NCI-H774 (cell line): ENCODE results near the gene FADD.
A peak's percentile ranks its signal among the peaks of the same experiment; 100 is the strongest.
"Not testable (repeated sequence)": the region's sequence is repeated elsewhere in the genome, so short reads cannot be mapped to it uniquely, and the experiment has no call there.

Experiments
- DNase-seq: peaks from one replicate; lab custom pipeline; 2025; lab: John Stamatoyannopoulos, UW

Gene FADD

DNA sequence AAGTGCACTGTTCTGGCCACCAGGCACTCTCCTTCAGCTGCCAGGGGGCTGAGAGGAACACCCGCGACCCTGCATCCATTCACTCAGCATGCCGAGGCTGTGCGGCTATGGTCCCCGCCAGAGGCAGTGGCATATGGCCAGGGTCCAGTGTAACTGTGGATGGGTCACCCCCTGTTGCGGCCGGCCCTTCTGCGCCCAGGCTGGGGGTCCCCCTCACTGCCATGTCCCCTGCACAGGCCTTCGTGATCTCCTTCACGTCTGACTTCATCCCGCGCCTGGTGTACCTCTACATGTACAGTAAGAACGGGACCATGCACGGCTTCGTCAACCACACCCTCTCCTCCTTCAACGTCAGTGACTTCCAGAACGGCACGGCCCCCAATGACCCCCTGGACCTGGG lies 20.8 kb upstream of the FADD start:
- DNase-seq, result no peak

DNA sequence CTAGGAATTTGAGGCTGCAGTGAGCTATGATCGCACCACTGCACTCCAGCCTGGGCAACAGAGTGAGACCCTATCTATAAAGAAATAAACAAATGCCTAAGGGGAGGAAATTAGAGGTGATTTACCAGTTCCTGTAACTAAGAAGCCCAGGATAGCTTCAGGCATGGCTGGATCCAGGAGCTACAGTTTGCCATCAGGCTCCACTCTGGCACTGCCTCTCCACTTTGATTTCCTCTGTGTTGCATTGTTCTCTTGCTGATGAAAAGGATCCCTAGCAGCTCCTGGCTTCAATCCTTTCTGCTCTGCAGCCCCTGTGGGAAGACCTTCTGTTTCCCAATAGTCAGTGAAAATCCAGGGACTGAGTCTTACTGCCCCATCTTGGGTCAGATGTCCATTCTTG lies 20.1 kb upstream of the FADD start:
- no peak for DNase-seq

DNA sequence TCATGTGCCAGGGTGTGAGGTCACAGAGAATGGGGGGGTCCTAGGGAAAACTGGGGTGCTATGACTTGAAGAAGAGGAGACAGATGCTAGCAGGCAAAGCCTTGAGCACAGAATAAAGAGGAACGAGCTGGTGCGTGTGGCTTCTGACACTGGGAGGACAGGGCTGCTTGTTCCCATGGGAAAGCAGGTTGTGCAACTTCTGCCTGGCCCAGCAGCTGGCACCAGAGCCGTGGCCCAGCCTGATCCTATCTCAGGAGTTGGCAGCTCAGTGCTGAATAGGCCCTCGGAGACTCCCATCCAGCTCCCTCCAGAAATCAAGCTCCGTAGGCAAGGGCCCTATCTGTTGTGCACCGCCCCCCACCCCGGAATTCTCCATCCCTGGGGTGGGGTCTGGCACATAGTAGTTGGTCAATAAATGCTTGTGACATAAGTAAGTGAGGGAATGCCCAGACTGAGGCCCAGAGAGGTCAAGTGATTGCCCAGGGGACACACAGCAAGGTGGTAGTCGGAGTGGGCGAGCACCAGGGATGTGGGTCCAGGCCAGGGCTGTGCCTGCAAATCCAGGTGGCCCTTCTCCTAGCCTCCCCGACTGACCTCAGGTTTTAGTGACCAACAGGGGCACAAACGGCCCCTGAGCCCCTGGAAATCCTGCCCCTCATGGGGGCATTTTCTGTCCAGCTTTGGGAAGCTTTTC lies 19.5 kb upstream of the FADD start:
- DNase-seq, result no peak

DNA sequence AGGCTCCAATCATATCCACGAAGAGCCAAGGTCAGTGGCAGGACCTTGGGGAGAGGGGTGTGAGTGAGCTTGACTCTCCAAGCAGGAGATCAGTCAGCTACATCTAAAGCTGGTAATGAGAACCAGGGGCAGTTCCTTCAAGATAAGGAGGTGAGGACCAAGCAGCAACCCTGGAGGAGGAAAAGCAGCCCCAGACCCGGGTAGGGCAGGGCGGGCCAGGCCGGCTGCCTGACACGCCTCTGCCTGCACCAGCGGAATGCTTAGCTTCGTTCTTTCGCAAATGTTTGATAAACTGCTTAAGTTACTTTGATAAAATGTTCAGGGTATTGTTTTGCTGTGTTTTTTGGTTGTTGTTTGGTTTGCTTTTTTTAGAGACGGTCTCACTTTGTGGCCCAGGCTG lies 18.7 kb upstream of the FADD start:
- no peak for DNase-seq

DNA sequence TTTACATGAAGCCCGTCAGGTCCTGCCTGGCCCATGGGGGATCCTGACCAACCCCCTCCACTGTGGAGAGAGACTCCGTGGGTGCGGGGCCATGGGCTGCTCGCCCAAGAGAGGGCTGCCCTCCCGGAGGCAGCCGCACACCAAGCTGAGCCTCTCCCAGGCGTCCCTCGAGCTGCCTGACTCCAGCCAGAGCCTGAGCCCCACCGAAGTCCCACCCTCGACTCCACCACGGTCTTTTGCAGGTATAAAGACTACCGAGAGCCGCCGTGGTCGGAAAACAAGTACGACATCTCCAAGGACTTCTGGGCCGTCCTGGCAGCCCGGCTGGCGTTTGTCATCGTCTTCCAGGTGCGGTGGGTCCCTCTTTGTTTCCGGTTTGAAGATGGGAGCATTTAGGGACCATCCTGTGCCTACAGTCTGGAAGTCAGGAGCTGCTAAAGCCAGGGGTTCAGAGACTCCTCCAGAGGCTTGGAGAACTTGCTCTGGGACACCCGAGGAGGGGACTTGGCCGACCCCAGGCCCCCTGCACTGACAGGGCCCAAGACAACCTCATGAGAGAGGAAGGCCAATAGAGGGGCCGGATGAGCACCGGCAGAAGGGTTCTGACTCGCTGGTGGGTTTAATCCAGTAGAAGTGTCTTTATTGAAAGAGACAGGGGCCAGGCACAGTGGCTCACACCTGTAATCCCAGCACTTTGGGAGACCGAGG lies 17.6 kb upstream of the FADD start:
- no peak for DNase-seq

DNA sequence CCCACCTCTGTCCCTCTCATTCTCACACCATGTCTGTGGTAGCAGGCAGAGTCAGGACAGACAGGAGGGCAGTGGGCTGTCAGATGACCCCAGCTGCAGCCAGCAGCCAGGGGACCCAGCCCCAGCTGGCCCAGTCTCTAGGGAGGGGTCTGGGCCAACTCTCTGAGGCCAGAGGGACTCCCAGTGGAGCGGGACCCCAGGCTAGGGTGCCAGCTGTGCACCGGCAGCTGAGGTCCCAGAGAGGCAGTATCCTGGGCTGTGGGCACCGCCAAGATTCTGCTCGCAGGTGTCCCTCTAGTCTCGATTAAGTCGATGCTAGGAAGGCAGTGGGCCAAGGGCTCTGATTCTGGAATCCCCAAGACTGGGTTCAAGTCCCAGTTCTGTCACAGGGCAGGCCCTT lies 16.7 kb upstream of the FADD start:
- no peak for DNase-seq

DNA sequence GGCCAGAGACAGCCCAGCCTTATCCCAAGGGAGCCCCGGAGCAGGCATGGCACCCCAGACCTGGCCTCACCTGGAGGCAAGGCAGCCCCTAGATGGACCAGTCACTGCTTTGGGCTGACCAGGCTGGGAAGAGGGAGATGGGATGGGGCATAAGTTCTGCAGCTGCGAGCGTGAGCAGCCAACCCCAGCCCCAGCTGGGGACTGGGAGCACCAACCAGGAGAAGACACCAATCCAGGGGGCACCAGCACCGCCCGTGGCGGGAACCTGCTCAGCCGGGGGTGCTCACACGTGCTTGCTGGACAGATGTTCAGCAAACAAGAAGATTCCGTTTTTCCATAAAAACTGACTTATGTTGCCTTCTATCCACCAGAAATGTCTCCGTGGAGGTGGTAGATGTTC lies 16.2 kb upstream of the FADD start:
- no peak for DNase-seq

DNA sequence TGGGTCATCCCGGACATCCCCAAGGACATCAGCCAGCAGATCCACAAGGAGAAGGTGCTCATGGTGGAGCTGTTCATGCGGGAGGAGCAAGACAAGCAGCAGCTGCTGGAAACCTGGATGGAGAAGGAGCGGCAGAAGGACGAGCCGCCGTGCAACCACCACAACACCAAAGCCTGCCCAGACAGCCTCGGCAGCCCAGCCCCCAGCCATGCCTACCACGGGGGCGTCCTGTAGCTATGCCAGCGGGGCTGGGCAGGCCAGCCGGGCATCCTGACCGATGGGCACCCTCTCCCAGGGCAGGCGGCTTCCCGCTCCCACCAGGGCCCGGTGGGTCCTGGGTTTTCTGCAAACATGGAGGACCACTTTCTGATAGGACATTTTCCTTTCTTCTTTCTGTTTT lies 15.3 kb upstream of the FADD start:
- DNase-seq, result no peak

DNA sequence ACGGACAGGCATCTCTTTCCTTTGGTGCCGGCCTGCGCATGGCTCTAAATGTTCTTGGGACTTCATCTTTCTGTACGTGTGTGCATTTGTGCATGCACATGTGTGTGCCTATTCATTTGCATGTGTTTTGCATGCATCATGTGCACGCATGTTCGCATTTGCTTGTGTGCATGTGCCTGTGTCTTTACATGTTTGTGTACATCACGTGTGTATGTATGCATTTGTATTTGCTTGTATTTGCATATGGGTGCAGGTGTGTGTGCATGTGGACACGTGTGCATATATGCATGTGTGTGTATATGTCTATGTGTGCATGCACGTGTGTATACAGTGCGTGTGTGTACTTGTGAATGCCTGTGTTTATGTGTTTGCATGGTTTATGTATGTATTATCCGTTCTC lies 13.5 kb upstream of the FADD start:
- no peak for DNase-seq

DNA sequence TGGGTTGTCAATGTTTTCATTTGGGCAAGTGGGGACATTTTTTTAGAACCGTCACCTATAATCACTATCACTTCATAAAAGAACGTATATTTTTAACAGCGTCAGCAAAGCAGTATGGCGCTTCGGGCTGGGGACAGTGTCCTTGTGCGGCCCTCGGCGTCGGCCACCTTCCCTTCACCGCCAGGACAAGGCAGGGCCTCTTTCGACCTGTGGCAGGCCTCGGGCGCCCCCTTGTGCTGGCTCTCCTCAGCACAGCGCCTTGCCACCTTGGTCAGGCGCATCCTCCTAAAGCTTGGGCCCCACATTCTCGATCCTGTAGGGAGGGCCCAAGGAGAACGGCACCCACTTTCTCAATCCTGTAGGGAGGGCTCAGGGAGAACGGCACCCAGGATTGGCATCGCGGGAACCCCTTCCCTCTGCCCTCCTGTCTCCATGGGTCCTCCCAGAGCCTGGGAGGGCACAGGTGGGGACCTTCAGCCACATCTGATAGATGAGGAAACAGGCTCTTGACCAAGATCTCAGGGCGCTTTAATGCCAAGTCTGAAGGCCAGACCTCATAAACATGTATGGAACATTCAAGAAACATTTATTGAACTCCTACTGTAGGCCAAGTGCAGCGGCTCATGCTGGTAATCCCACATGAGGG lies 11.5 kb upstream of the FADD start:
- peak; percentile 53 for DNase-seq

DNA sequence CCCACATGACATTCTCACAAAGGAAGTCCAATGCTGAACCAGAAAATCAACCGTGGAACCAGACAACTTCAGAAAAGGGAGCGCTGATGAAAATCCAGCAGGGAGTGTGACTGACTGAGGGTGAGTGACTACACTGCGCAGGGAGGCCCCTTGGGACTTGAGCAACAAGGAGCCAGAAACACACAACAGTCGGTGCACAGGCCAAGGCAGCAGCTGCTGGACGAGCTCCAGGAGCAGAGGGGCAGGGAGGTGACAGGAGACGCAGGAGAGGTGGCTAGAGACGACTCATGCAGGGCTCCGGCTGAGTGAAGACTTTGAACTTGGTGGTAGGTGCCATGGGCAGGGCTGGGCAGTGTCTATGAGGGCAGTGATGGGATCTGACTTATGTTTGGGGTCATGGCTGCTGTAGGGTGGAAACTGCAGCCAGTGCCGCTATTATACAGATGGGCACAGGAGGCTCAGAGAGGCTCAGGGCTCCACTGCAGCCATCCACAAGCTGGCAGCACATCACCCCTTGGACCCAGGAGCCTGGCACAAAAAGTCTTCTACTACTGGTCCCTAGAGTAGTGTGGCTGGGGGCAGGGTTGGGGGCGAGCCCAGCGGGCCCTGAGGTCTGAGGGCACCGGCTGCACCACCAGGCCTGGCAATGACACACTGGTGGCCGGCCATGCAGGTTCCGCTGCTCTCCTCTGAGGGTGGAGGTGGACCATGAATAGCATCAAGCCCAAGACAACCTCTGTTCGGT lies 10.3 kb upstream of the FADD start:
- DNase-seq, result no peak

DNA sequence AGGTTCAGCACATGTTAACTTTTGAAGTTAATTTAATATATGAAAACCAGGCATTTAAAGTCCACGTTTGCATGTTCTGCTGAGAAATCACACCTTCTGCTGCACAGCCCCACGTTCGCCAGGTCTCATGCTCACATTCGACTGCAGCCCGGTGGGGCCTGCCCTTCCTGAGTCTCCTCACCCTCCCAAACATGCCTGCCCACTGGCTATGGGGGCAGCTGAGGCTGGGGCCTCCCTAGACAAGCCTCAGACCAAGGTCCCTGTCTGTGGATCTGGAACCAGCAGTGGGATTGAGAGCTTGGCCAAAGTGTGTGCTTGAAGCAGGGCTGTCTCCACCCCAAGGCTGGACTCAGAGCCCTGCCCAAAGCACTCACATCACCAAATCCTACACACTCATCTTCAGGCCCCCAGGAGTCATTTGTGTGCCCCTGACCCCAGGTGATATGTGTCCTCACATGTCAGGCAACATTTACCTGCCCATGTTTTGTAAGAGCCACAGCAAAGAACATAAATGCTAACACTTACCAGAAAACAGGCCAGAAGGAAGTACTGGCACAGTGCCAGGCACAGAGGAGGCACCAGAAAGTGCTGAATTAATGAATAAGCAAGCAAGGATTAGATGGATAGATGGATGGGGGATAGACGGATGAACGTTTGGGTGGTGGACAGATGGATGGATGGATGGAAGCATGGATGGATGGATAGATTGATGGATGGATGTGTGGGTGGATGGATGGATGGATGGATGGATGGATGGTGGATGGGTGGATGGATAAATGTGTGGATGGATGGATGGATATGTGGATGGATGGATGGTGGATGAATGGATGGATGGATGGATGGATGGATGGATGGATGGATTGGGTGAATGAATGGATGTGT lies 9.4 kb upstream of the FADD start:
- DNase-seq, result no peak

DNA sequence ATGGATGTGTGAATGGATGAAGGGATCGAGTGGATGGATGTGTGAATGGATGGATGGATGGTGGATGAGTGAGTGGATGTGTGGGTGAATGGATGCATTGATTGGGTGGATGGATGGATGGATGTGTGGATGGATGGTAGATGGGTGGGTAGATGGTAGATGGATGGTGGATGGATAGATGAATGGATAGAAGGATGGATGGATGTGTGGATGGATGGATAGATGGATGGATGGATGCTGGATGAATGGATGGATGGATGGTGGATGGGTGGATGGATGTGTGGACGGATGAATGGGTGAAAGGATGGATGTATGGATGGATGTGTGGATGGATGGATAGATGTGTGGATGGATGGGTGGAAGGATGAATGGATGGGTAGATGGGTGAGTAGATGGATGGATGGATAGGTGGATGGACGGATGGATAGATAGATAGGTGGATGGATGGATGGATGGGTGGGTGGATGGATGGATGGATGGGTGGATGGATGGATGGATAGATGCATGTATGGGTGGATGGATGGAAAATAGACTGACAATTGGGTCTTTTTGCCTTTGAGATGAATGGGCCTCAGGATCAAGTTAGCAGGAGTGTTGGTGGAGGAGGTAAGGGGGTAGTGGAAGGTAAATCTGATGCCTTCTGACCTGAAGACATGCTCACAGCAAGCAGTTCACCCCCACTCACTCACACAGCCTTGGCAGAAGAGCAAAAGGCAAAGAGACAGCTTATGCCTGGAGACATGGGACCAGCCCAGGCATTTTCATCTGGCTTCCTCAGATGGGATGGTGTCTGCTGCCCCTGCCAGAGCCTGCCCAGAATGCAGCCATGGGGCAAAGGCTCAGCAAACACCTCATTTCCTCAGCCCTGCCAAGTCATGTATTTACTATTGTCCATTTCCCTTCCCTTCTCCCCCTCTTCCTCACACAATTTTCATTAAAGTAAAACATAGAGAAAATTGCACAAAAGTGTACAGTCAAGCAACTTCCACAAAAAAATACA lies 8.0 kb upstream of the FADD start:
- no peak for DNase-seq

DNA sequence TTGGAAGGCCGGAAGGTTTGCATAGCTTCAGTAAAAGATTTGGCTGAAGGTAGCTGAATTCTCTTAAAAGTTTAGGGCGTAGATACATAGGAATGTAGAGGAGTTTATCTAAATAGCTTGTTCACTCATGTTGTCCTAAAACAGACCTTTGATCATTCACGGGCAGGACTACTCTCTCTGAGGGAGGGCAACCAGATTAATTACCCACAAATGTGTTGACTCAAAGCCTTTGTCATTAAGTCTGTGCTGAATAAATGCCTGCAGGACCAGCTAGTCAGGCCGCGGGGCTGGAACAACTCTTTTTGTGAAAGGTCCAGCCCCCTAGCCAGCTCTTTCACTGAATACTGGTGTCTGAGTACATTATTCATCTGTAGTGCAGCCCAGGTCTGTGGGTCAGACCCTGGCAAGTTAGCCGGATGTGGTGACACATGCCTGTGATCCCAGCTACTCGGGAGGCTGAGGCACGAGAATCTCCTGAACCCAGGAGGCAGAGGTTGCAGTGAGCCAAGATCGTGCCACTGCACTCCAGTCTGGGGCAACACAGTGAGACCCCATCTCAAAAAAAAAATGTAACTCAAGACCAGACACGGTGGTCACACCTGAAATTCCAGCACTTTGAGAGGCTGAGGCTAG lies 2.8 kb upstream of the FADD start:
- DNase-seq, result no peak

DNA sequence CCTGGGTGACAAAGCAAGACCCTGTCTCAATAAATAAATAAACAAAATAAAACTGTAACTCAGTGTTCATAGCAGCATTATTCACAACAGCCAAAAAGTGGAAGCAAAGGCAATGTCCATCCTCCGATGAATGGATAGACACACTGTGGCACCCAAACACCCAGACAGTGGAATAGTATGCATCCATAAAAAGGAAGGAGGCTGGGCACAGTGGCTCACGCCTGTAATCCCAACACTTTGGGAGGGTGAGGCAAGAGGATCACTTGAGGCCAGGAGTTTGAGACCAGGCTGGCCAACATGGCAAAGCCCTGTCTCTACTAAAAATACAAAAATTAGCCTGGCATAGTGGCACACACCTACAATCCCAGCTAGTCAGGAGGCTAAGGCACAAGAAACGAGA lies 2.0 kb upstream of the FADD start:
- not testable (repeated sequence) for DNase-seq

DNA sequence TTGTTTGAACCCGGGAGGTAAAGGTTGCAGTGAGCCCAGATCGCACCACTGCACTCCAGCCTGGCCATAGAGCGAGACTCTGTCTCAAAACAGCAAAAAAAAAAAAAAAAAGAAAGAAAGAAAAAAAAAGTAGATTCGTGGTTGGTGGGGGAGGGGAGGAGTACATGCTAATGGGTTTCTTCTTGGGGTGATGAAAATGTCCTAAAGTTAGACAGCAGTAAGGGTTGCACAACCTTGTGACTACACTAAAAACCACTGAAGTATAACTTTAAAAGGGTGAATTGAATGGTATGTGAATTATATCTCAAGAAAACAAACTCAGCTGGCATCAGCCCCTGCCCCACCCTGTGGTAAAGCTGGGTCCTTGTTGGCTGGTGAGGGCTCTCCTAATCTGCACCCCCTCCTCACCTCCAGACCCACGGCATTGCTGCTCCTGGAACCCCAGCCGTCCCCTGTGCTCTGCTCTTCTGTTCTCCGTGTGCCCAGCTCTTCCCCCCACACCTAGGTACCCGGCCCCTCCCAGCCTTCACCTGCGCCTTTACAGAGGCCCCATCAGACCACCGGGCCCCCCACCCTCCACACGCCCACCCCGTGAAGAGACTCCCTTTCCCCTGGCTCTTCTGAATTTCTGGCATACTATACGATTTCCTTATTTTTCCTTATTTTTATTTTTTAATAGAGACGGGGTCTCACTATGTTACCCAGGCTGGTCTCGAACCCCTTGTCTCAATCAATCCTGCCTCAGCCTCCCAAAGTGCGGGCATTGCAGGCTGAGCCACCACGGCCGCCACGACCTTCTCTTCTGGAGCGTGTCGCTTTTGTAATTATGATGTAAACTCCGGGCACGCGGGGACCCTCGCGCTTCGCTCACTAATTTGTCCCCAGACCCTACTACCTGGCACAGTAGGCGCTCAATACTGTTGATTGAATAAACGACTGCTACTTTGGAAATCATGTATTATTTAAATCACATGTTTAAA lies 924 bp upstream of the FADD start:
- no peak for DNase-seq

DNA sequence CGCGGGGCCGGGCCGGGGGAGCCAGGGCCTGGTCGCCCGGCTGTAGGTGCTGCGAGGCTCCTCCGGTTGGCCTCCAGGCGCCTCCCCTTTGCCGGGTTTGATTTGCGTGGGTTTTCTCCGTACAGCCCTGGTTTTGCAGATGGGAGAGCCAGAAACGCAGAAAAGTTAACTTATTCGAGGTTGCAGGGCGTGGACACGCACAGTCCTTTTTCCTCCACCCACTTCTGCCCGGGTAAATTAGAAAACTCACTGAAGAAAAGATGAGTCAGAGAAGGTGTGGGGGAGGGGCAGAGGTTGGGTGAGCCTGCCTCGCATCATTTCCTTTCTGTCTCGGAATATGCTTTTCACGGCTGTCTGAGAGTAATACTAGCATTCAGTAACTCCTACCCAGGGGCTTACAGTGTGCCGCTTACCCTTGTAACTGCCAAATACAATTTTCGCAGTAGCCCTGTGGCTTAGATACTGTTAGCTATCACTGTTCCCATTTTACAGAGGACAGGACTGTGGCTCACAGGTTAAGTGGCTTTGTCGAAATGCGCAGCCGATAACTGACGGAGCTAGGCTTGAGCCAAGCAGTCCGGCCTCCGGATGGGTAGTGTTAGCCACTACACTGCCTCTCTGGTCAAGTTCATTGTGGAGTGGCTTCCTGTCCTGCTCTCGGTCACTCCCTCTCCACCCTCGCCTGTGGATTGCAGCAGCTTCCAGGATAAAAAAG lies 812 bp downstream of the FADD start:
- peak; percentile 35 for DNase-seq

DNA sequence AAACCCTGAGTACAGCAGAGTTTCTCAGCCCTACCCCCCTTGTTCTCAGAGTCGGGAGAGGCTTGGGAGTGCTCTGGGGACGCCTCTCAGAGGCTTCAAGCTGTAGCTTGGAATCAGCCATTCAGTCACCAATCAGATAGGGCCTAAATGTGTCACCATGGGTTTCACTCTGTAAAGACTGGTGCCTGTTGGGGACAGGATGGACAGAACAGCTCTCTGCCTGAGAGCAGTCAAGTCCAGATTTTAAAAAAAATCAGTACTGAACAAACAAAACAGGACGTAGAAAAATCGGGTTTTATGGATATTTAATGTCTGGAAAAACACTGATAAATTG lies 1.3 kb downstream of the FADD start:
- no peak for DNase-seq
